NCI-H128 (cell line): ENCODE measurements around the gene ZNF22.
A peak's percentile ranks its signal among the peaks of the same experiment; 100 is the strongest.

ENCODE experiments used
- DNase-seq: peaks from one replicate; lab custom pipeline; 2025; ENCODE audit not compliant: unreplicated experiment; lab: John Stamatoyannopoulos, UW

Gene ZNF22

DNA sequence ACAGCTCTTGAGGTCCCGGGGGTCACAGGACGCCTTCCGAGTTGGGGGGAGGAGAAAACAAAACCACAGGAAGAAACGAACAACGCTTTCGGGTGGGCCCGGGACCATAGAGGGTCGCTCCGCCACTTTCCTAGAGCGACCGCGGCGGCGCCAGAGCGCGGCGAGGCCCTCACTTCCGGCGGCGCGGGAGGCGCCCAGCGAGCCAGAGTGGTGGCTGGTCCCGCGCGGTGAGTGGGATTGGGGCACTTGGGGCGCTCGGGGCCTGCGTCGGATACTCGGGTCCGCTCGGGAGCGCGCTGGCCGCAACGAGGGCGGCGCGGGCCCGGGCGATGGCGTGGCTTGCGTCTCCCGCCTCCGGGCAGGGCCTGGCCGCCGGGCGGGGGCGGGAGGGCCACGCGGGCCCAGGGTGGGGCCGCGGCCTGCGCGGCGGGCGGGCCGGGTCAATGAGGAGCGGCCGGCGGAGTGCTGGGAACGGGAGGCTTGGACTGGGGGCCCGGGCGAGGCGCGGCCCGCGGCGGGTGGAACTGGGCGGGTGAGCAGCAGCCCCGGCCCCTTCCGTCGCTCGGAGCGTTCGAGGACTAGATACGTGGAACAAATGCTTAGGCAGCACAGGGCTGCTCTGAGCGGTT lies at the start of gene ZNF22:
Gene ZNF22, plus strand, starts transcription at position 172 of the 629 bp plus-strand sequence. CDS start 2,446 bp downstream, outside the sequence.
- DNase-seq, result peak; percentile 33

- no peak for DNase-seq
These were observed 49.0 kb upstream of the ZNF22 start for GRCh38 chr10:44951576-44952226.

DNA sequence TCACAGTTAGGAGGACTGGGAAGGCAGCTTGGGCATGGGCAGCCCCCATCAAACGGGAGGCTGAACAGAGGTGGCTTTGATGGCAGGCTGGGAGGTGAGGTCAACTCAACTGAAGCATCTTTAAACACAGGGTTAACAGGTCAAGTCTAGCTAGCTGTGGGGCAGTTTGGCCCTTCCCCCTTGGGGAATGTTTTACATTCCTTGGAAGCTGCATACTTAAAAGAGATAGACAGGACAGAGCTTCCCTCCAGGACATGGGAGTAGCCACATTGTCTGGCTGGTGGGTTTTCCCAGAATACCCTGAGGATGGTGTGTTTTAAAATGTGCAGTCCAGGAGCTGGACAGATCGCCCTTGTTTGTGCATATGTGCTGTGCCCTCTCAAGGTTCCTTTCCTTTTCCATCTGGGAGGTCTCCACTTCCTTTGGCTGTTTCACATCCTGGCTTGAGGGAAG lies 47.9 kb upstream of the ZNF22 start:
- no peak for DNase-seq

DNA sequence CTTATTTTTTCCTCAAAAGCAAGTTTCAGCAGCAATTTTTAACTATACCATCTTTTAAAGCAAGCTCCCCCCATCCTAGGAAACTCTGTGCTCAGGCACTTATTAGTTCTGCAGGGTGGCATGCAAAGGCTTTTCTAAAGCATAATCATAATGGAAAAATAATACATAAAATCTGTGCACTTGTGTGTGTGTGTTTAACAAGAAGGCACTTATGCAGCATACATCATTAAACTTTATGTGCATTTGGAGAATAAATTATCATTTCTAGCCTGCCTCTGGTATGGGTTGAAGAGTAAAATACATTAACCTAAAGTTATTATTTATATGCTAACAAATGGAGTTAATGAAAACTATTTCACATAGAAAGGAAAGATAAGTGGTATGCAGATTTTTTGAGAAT lies 46.7 kb upstream of the ZNF22 start:
- no peak for DNase-seq

- DNase-seq, result no peak
These were observed 45.8 kb upstream of the ZNF22 start for GRCh38 chr10:44954962-44955361.

DNA sequence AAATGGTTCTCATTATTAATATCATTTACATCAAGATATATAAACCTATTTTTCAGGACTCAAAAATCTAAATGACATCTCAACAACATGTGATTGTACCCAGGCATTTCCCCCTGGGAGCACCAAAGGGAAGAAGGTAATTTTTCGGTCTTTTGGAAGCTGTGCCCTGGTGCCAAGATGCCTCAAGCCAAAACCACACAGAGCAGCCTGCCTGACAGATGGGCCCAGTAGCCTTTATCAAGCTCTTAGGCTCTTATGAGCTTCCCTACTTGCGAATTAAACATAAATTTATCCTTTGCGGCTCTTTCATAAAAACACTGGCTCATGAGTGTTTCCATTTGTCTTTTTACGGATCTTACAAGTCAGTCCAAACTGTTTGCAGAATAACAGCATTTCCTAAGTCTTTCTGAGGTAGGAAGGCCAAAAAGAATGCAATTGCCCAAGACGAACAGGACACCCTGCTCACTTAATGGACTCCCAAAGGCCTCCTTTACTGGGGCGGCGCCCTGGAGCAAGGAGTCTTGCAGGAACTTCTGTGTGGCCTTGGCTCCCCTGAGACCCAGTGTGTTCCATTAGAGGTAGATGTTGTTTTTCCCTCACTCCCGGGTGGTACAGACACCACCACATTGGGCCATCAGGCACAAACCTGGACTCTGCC lies 45.2 kb upstream of the ZNF22 start:
- no peak for DNase-seq

DNA sequence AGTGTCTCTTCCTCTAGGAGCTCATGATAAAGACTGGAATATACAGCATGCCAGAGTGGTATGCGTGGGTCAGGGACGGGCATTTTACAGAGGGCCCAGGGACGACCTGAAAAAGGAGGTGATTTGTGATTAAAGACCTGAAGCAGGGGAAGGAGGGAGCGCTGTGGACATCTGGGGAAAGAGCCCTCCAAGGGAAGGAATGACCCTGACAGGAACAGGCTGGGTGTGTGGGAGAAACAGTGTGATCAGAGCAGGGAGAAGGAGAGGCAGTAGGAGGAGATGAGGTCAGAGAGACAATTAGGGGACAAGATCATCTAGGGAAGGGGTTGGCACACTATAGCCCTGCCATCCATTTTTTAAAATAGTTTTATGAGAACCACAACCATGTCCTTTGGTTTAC lies 44.5 kb upstream of the ZNF22 start:
- DNase-seq, result no peak

- no peak for DNase-seq
These were observed 43.7 kb upstream of the ZNF22 start for GRCh38 chr10:44956717-44957706.

- no peak for DNase-seq
These were observed 42.4 kb upstream of the ZNF22 start for GRCh38 chr10:44958196-44958897.

DNA sequence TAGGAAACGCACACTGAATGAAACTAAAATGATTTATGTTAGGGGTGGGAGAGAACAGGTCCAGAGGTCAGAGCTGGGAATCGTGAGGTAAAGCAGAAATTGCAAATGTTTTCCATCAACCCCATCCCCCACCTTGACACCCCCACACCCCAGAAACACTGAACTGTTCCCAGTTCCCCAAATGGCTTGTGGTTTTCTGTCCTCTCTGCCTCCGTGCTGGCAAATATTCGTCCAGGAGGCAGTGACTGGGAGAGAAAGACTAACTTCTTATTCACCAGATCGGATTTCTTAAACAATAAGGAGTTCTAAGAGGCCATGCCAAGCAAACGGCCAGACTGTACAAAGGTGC lies 41.9 kb upstream of the ZNF22 start:
- no peak for DNase-seq

DNA sequence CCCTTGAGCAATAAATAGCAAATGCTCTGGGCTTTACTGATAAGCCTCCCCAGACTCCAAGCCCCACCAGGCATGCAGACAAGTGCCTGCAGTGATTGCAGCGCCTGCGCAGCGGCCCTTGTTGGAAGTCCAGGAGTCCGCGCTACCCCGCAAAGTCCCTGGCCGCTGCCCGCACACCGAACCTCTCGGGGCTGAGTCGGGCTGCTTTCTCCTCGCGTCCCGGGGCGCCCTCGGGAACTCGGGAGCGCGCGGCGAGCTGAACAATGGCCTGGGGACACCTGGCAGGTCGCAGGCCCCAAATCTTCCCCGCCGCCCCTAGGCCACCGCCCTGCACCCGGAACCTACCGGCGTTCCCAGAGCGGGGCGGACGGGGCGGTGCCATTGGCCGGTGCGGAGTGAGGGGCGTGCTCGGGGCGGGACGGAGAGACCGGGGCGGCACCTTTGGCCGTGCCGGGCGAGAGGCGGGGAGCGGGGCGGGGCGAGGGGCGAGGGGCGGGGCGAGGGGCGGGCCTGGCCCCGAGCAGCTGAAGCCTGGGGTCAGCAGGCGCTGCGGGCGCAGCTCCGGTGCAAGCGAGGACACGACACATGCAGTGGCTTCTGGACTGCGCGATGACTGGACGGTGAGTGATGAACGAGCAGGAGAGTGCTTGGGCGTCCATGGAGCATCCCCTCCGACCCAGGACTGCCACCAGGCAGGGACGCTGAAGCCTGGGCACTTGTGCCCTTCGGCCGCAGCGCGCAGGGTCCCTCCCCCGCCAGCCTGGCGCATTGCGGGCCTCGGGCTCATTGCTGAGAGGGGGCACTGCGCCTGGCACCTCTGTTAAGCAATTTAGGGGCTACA lies 41.3 kb upstream of the ZNF22 start, which contains the start of gene RASSF4:
Gene RASSF4, plus strand, starts transcription at position 556 of the 841 bp plus-strand sequence. CDS start 10,401 bp downstream, outside the sequence.
- DNase-seq, result peak; percentile 45

GRCh38 chr10:44960088-44960460 lies 40.6 kb upstream of the ZNF22 start:
- no peak for DNase-seq

DNA sequence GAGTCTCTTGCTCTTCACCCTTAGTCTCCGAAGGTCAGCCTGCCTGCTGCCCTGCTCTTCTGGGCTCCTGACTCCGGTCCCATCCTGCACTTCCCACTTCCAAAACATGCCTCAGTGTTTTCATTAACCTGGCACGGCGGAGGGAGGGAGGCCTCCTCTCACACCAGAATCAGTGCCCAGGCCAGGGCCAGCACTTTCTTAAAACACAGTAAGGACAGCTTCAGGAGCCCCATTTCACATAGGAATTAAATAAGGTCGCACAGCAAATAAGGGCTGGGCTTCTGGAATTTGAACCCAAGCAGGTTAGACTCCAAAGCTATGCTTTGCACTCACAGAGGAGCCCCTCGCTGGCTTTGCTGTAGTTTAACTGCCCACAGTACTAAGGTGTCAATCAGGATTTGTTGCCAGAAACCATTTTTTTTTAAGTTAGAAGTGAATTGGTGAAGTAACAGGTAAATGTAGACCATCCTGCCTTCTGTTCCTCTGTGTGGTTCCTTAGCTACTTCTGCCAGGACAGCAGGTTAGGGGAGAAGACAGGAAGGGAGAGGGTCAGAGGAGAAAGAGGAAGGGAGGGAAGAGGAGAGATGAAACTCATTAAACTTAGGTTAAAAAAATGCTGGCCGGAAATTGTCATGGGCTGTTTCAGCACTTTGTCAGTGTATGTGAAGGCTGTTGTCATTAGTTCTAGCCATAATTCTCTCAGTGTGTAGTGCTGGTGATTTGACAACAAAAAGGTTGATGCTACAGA lies 40.1 kb upstream of the ZNF22 start:
- no peak for DNase-seq

- DNase-seq, result no peak
These were observed 39.5 kb upstream of the ZNF22 start for GRCh38 chr10:44961230-44961571.

GRCh38 chr10:44961931-44962750 lies 38.6 kb upstream of the ZNF22 start:
- DNase-seq, result no peak

- no peak for DNase-seq
These were observed 37.6 kb upstream of the ZNF22 start for GRCh38 chr10:44962870-44963738.
